H1 (cell line): ENCODE measurements around the gene HSH2D. TPM values are rescaled to one million over a fixed set of nuclear protein-coding genes. Genes with fewer than 3 reads are reported as not detected.

Experiments used
- CTCF ChIA-PET: fragments of 300-600 bp; sonication (Branson Sonifier 250); formaldehyde crosslinking; loops from one replicate; lab custom pipeline; 2021; ENCODE audit not compliant: partially characterized antibody; lab: Charles Lee
- POLR2A ChIA-PET: fragments of 300-600 bp; sonication (Branson Sonifier 250); formaldehyde crosslinking; loops from one replicate; lab custom pipeline; 2021; ENCODE audit warnings: inconsistent platforms; ENCODE audit not compliant: partially characterized antibody; lab: Charles Lee
- DNase-seq, 2 experiments: peaks; one replicate each; pipeline versions ENCODE4 v3.0.0 to v3.0.0-alpha.2; 2010 to 2022; ENCODE audit warnings: low spot score in 2 of 2, low read depth in 1 of 2, mixed read lengths in 1 of 2
- FAIRE-seq: peaks from 2 replicates; lab custom pipeline; 2011; peaks lifted over from hg19 to GRCh38; lab: Jason Lieb, UNC
- H2AFZ ChIP-seq: 2 replicates; pipeline ENCODE4 v1.8.1; 2012; ENCODE audit warnings: low read length, inconsistent platforms
- H2AK5ac ChIP-seq: 2 replicates; pipeline ENCODE4 v1.6.1; 2013; ENCODE audit warnings: low read depth, low read length
- H2BK120ac ChIP-seq: replicated peaks from 2 replicates; pipeline ENCODE3; 2013; ENCODE audit warnings: low read depth, low read length, inconsistent platforms
- H2BK12ac ChIP-seq: 2 replicates; pipeline ENCODE4 v1.6.1; 2013; ENCODE audit warnings: low read depth, low read length
- H2BK15ac ChIP-seq: 2 replicates; pipeline ENCODE4 v1.6.1; 2013; ENCODE audit warnings: low read length
- H2BK20ac ChIP-seq: 2 replicates; pipeline ENCODE4 v1.6.1; 2013; ENCODE audit warnings: low read length
- H2BK5ac ChIP-seq: 2 replicates; pipeline ENCODE4 v1.6.1; 2013; ENCODE audit warnings: low read depth, low read length
- H3K14ac ChIP-seq: 2 replicates; pipeline ENCODE4 v1.6.1; 2013; ENCODE audit warnings: inconsistent platforms; ENCODE audit not compliant: insufficient read length
- H3K18ac ChIP-seq: 2 replicates; pipeline ENCODE4 v1.6.1; 2013; ENCODE audit warnings: low read length; ENCODE audit errors: extremely low read depth
- H3K23ac ChIP-seq: 2 replicates; pipeline ENCODE4 v1.6.1; 2013; ENCODE audit warnings: inconsistent platforms; ENCODE audit not compliant: insufficient read length
- H3K23me2 ChIP-seq: 2 replicates; pipeline ENCODE4 v1.6.1; 2013; ENCODE audit warnings: low read depth, low read length
- H3K27ac ChIP-seq: 2 replicates; pipeline ENCODE4 v1.6.1; 2011; ENCODE audit warnings: low read depth, low read length, inconsistent platforms
- H3K27me3 ChIP-seq, 4 experiments: replicated peaks in 1 of 4; 1 replicate in 1 of 4; 2 replicates in 3 of 4; pipeline versions ENCODE4 v1.6.1 to v1.8.1; 2011 to 2013; ENCODE audit warnings: low read length in 3 of 4, mild to moderate bottlenecking in 3 of 4, inconsistent platforms in 2 of 4, mixed read lengths in 2 of 4, moderate library complexity in 1 of 4; ENCODE audit not compliant: control insufficient read depth in 3 of 4, insufficient read depth in 3 of 4; ENCODE audit errors: extremely low read depth in 1 of 4
- H3K36me3 ChIP-seq, 4 experiments: 2 replicates each; pipeline versions ENCODE4 v1.6.1 to v1.8.1; 2011 to 2013; ENCODE audit warnings: mild to moderate bottlenecking in 4 of 4, low read length in 3 of 4, moderate library complexity in 2 of 4, control low read depth in 1 of 4, inconsistent platforms in 1 of 4; ENCODE audit not compliant: insufficient read depth in 4 of 4, control insufficient read depth in 2 of 4
- H3K4ac ChIP-seq: replicated peaks from 2 replicates; pipeline ENCODE3; 2013; ENCODE audit warnings: low read length, low read depth, mixed read lengths, inconsistent platforms; ENCODE audit not compliant: insufficient read length
- H3K4me1 ChIP-seq, 4 experiments: replicated peaks in 1 of 4; 1 replicate in 1 of 4; 2 replicates in 3 of 4; pipeline versions ENCODE4 v1.6.1 to v1.8.1; 2011 to 2013; ENCODE audit warnings: low read length in 3 of 4, inconsistent platforms in 2 of 4, mixed read lengths in 1 of 4; ENCODE audit not compliant: insufficient read depth in 4 of 4, control insufficient read depth in 3 of 4
- H3K4me2 ChIP-seq, 2 experiments: 2 replicates each; pipeline versions ENCODE4 v1.6.1 to v1.8.1; 2011 to 2013; ENCODE audit warnings: low read depth in 2 of 2, low read length in 2 of 2, control low read depth in 1 of 2, inconsistent platforms in 1 of 2, mild to moderate bottlenecking in 1 of 2; ENCODE audit not compliant: insufficient read depth in 1 of 2
- H3K4me3 ChIP-seq, 4 experiments: fragments of 200-600, 300-600 bp in 1 of 4; sonication (generic), shearing (Covaris generic), sonication (Bioruptor Twin) in 1 of 4; 2 replicates each; pipeline versions ENCODE4 v1.5.1 to v1.8.1; 2011 to 2016; ENCODE audit warnings: low read length in 4 of 4, low read depth in 3 of 4, control low read depth in 2 of 4, inconsistent platforms in 2 of 4, mild to moderate bottlenecking in 2 of 4, mixed read lengths in 1 of 4, moderate library complexity in 1 of 4; ENCODE audit not compliant: insufficient read depth in 2 of 4; ENCODE audit errors: extremely low read depth in 1 of 4
- H3K56ac ChIP-seq: replicated peaks from 2 replicates; pipeline ENCODE3; 2013; ENCODE audit warnings: low read depth, mild to moderate bottlenecking, mixed read lengths, low read length, inconsistent platforms; ENCODE audit not compliant: insufficient read length
- H3K79me1 ChIP-seq: 2 replicates; pipeline ENCODE4 v1.6.1; 2013; ENCODE audit warnings: low read depth, low read length, control low read depth
- H3K79me2 ChIP-seq, 2 experiments: 2 replicates each; pipeline versions ENCODE4 v1.6.1 to v1.8.1; 2012 to 2013; ENCODE audit warnings: low read length in 2 of 2, mild to moderate bottlenecking in 2 of 2, inconsistent platforms in 1 of 2; ENCODE audit not compliant: insufficient read depth in 2 of 2, control insufficient read depth in 1 of 2
- H3K9ac ChIP-seq, 4 experiments: replicated peaks in 1 of 4; 1 replicate in 1 of 4; 2 replicates in 3 of 4; pipeline versions ENCODE4 v1.6.1 to v1.8.1; 2011 to 2013; ENCODE audit warnings: low read depth in 3 of 4, low read length in 3 of 4, control low read depth in 2 of 4, mild to moderate bottlenecking in 2 of 4, moderate library complexity in 2 of 4, inconsistent platforms in 1 of 4; ENCODE audit errors: extremely low read depth in 1 of 4
- H3K9me3 ChIP-seq, 2 experiments: 2 replicates each; pipeline versions ENCODE4 v1.6.1 to v1.8.1; 2012 to 2013; ENCODE audit warnings: mild to moderate bottlenecking in 2 of 2, moderate library complexity in 2 of 2, control low read depth in 1 of 2, inconsistent platforms in 1 of 2, low read depth in 1 of 2, low read length in 1 of 2, mixed read lengths in 1 of 2; ENCODE audit not compliant: insufficient read depth in 2 of 2
- H4K20me1 ChIP-seq, 2 experiments: replicated peaks in 1 of 2; 2 replicates each; pipeline versions ENCODE3 to v1.8.1; 2011 to 2013; ENCODE audit warnings: inconsistent platforms in 2 of 2, low read length in 2 of 2, mild to moderate bottlenecking in 1 of 2; ENCODE audit not compliant: insufficient read depth in 2 of 2, control insufficient read depth in 1 of 2
- H4K5ac ChIP-seq: 2 replicates; pipeline ENCODE4 v1.6.1; 2013; ENCODE audit warnings: low read length, low read depth, mixed read lengths, inconsistent platforms; ENCODE audit not compliant: insufficient read length
- H4K8ac ChIP-seq: 2 replicates; pipeline ENCODE4 v1.8.0; 2013; ENCODE audit warnings: mild to moderate bottlenecking, moderate library complexity, low read length, inconsistent platforms; ENCODE audit not compliant: insufficient read depth; ENCODE audit errors: extremely low read depth
- H4K91ac ChIP-seq: replicated peaks from 2 replicates; pipeline ENCODE3; 2013; ENCODE audit warnings: low read length, mixed read lengths, inconsistent platforms; ENCODE audit not compliant: insufficient read length
- GABPA ChIP-seq: IDR thresholded peaks from 2 replicates; pipeline ENCODE4 v1.6.1; 2011; ENCODE audit warnings: mild to moderate bottlenecking, low read length, moderate library complexity, borderline replicate concordance; ENCODE audit not compliant: insufficient read depth
- JUND ChIP-seq: IDR thresholded peaks from 2 replicates; pipeline ENCODE4 v1.6.1; 2011; ENCODE audit warnings: mild to moderate bottlenecking, improper control_type of control experiment, low read length
- KDM4A ChIP-seq: IDR thresholded peaks from one replicate; pipeline ENCODE4 v1.7.1; 2012; ENCODE audit warnings: low read depth, mild to moderate bottlenecking, moderate library complexity, low read length, inconsistent platforms; ENCODE audit not compliant: severe bottlenecking
- TCF12 ChIP-seq: IDR thresholded peaks from 2 replicates; pipeline ENCODE4 v1.6.1; 2011; ENCODE audit warnings: low read depth, mild to moderate bottlenecking, low read length
- TEAD4 ChIP-seq: IDR thresholded peaks from 2 replicates; pipeline ENCODE4 v1.6.1; 2012; ENCODE audit warnings: low read depth, low read length, inconsistent platforms, mixed read lengths
- WGBS, 2 experiments: shearing (Covaris generic) in 1 of 2; methylation state at CpG; one replicate each; pipeline versions ENCODE4 v1.1.6 to v1.1.7; 2013 to 2015; ENCODE audit warnings: low lambda C conversion rate in 2 of 2, mixed read lengths in 2 of 2, inconsistent platforms in 1 of 2, low coverage in 1 of 2, missing lambda C conversion rate in 1 of 2; ENCODE audit not compliant: insufficient replicate concordance in 2 of 2, insufficient coverage in 1 of 2, insufficient read length in 1 of 2; ENCODE audit errors: extremely low coverage in 1 of 2, missing lambda C conversion rate in 1 of 2; 5-methylcytosine and 5-hydroxymethylcytosine counted together
- polyA plus RNA-seq, 7 experiments: library from polyadenylated mRNA; depleted of rRNA in 3 of 7; stranded (reverse) in 5 of 7; unstranded in 2 of 7; fragments of >200 nt in 5 of 7; fragments of 200-250 nt in 2 of 7; gene quantifications; 1 replicate in 5 of 7; 2 replicates in 1 of 7; 4 replicates in 1 of 7; pipeline versions ENCODE4 v1.2.1 to v1.2.3, GENCODE V29; 2011 to 2013; ENCODE audit warnings: missing spikeins in 2 of 7, mixed read lengths in 2 of 7
- total RNA-seq: library from RNA; stranded (reverse); fragmentation: NEBNext Ultra II Directional; extraction: Animal tissue kit (Norgen Biotek cat#: 25700); gene quantifications from 2 replicates; pipeline ENCODE4 v1.2.1, GENCODE V29; 2021

The HSH2D gene
- total and polyA plus RNA-seq, 2 of the 8 experiments (the other 6 are each of a cell fraction or from before 2014, with no cell fraction given), result 0.67 to 1.6 TPM

- no peak overlapping the region for H2BK15ac ChIP-seq
- H2AK5ac ChIP-seq, result no peak overlapping the region
- H3K79me2 ChIP-seq, result no peaks in the 10 kb centered on the region
- H3K27ac ChIP-seq, result no peak overlapping the region
- no peak overlapping the region for H2AFZ ChIP-seq
- H3K23ac ChIP-seq, result no peak overlapping the region
- WGBS, 2 experiments, result 88% methylated on average over 6 of the region's 6 CpGs; no CpG with 5 or more reads in 1 of the 2 experiments
- H4K91ac ChIP-seq, result no peak overlapping the region
- no peak overlapping the region for H3K56ac ChIP-seq
- no peak overlapping the region for H2BK12ac ChIP-seq
- H3K9me3 ChIP-seq, result no peaks in the 10 kb centered on the region
- no peaks in the 10 kb centered on the region for H3K27me3 ChIP-seq
- H3K14ac ChIP-seq, result no peak overlapping the region
- H3K9ac ChIP-seq, result no peak overlapping the region
- H3K4me3 ChIP-seq, result no peak overlapping the region
- DNase-seq (no peak), FAIRE-seq (no peak)
- no peak overlapping the region for H4K8ac ChIP-seq
- H3K4me1 ChIP-seq, result no peaks in the 10 kb centered on the region
- no peak overlapping the region for H3K4ac ChIP-seq
- H2BK20ac ChIP-seq, result no peak overlapping the region
- no peak overlapping the region for H2BK120ac ChIP-seq
- no peak overlapping the region for H4K5ac ChIP-seq
- H4K20me1 ChIP-seq, result no peaks in the 10 kb centered on the region
- H2BK5ac ChIP-seq, result no peak overlapping the region
- CTCF ChIA-PET, result interaction anchor here (0.7 to 0.8 kb wide), 2 partner anchors 14 to 22 kb away, joined by 3 to 4 read pairs; no protein-coding TSS in a partner anchor
- H3K4me2 ChIP-seq, result no peak overlapping the region
- H3K79me1 ChIP-seq, result no peaks in the 10 kb centered on the region
- no peaks in the 10 kb centered on the region for H3K23me2 ChIP-seq
- H3K18ac ChIP-seq, result no peak overlapping the region
- POLR2A ChIA-PET, result interaction anchor here (1.2 kb wide), 1 partner anchor 15 kb away, joined by 3 read pairs; no protein-coding TSS in a partner anchor
- no peaks in the 10 kb centered on the region for H3K36me3 ChIP-seq
- TF ChIP-seq TCF12 (no peak), TEAD4 (no peak), GABPA (no peak), JUND (no peak), KDM4A (no peak)
These were observed 17.0 kb downstream of the HSH2D start for GRCh38 chr19:16160445-16160942.
